Cardiac muscle cell (in vitro differentiated cells and primary cell): ENCODE data around the gene RNASE11. TPM values are rescaled to one million over a fixed set of nuclear protein-coding genes. Genes with fewer than 3 reads are reported as not detected.

Source experiments
- DNase-seq, 2 donors: peaks; one replicate each; pipeline versions ENCODE4 v3.0.0 to v3.0.0-alpha.2; 2010 to 2017; ENCODE audit warnings: low read depth in 1 of 2, low spot score in 1 of 2
- H3K27ac ChIP-seq: fragments of 200-600 bp; sonication (generic); 2 replicates; pipeline ENCODE4 v1.5.1; 2016
- H3K27me3 ChIP-seq: fragments of 200-600 bp; sonication (generic); 2 replicates; pipeline ENCODE4 v1.6.0; 2016; ENCODE audit warnings: control low read depth
- H3K36me3 ChIP-seq: fragments of 200-600 bp; sonication (generic); 2 replicates; pipeline ENCODE4 v1.5.1; 2016; ENCODE audit warnings: control low read depth
- H3K4me1 ChIP-seq: fragments of 200-600 bp; sonication (generic); 2 replicates; pipeline ENCODE4 v1.8.1; 2017; ENCODE audit warnings: low read depth, mild to moderate bottlenecking, mixed run types
- H3K4me3 ChIP-seq: fragments of 200-600 bp; sonication (generic); 2 replicates; pipeline ENCODE4 v1.5.1; 2016; ENCODE audit warnings: mild to moderate bottlenecking
- H3K9me3 ChIP-seq: fragments of 200-600 bp; sonication (generic); 2 replicates; pipeline ENCODE4 v1.5.1; 2017; ENCODE audit warnings: low read depth, mild to moderate bottlenecking, control low read depth
- CTCF ChIP-seq: IDR thresholded peaks from 2 replicates; pipeline ENCODE4 v1.5.1; 2012; ENCODE audit warnings: low read depth, mild to moderate bottlenecking, low read length
- polyA plus RNA-seq: library from polyadenylated mRNA; unstranded; fragments of >200 nt; fragmentation: Nextera tagmentation; extraction: Ambion mirVana; gene quantifications from 2 replicates; pipeline ENCODE4 v1.2.1, GENCODE V29; 2016
- total RNA-seq: library from RNA; depleted of rRNA; stranded (reverse); fragments of >200 nt; gene quantifications from 2 replicates; pipeline ENCODE4 v1.2.3, GENCODE V29; 2016

RNASE11 gene
- total and polyA plus RNA-seq, 2 experiments from 2014 or later, result not detected

- H3K4me1 ChIP-seq, result no peaks in the 10 kb centered on the region
- H3K27ac ChIP-seq, result no peak overlapping the region
- no peaks in the 10 kb centered on the region for H3K27me3 ChIP-seq
- no peak for TF ChIP-seq CTCF
- no peak overlapping the region for H3K4me3 ChIP-seq
- no peaks in the 10 kb centered on the region for H3K36me3 ChIP-seq
- DNase-seq, result no peak
- H3K9me3 ChIP-seq, result no peaks in the 10 kb centered on the region
Observed at GRCh38 chr14:20550926-20551325, 36.9 kb downstream of the RNASE11 start.

GRCh38 chr14:20548414-20549158 is 39.2 kb downstream of the RNASE11 start:
- no peak for TF ChIP-seq CTCF

GRCh38 chr14:20546877-20547276 is 40.9 kb downstream of the RNASE11 start:
- Histone ChIP-seq H3K36me3 (no peaks in the 10 kb centered on the region), H3K4me3 (no peak overlapping the region), H3K9me3 (no peaks in the 10 kb centered on the region), H3K27ac (no peak overlapping the region), H3K4me1 (no peaks in the 10 kb centered on the region), H3K27me3 (no peaks in the 10 kb centered on the region)
- no peak for DNase-seq
- no peak for TF ChIP-seq CTCF

More at GRCh38 chr14:20548414-20549158, 39.2 kb downstream of the RNASE11 start:
- H3K4me1 ChIP-seq, result no peaks in the 10 kb centered on the region
- no peak overlapping the region for H3K27ac ChIP-seq
- no peaks in the 10 kb centered on the region for H3K36me3 ChIP-seq
- H3K27me3 ChIP-seq, result no peaks in the 10 kb centered on the region
- DNase-seq, result no peak
- no peak overlapping the region for H3K4me3 ChIP-seq
- H3K9me3 ChIP-seq, result no peaks in the 10 kb centered on the region

GRCh38 chr14:20539906-20540305 is 47.9 kb downstream of the RNASE11 start:
- Histone ChIP-seq H3K36me3 (no peaks in the 10 kb centered on the region), H3K4me3 (no peak overlapping the region), H3K27ac (no peak overlapping the region), H3K4me1 (no peaks in the 10 kb centered on the region), H3K9me3 (no peaks in the 10 kb centered on the region), H3K27me3 (no peaks in the 10 kb centered on the region)
- no peak for DNase-seq
- no peak for TF ChIP-seq CTCF

Other genes with a start within 250 kb of the RNASE11 start
- gene PARP2, start 244.4 kb downstream of the RNASE11 start, total RNA-seq, result 20.0 and 27.0 TPM in 2 replicates
- gene PARP2, start 244.4 kb downstream of the RNASE11 start, polyA plus RNA-seq, result 61.1 and 97.9 TPM in 2 replicates
- gene TEP1, start 174.5 kb downstream of the RNASE11 start, total RNA-seq, result 8.2 and 8.5 TPM in 2 replicates
- gene TEP1, start 174.5 kb downstream of the RNASE11 start, polyA plus RNA-seq, result 4.3 and 5.1 TPM in 2 replicates
- 0.18 TPM in 1 of 2 replicates, not detected in the other for gene KLHL33, start 151.8 kb downstream of the RNASE11 start, total RNA-seq
- gene KLHL33, start 151.8 kb downstream of the RNASE11 start, polyA plus RNA-seq, result 0.04 TPM in 1 of 2 replicates, not detected in the other
- 47.9 and 82.0 TPM in 2 replicates for gene OSGEP, start 133.2 kb downstream of the RNASE11 start, total RNA-seq
- gene OSGEP, start 133.2 kb downstream of the RNASE11 start, polyA plus RNA-seq, result 42.7 and 51.7 TPM in 2 replicates
- gene APEX1, start 132.8 kb downstream of the RNASE11 start, total RNA-seq, result 111 and 358 TPM in 2 replicates
- 176 and 185 TPM in 2 replicates for gene APEX1, start 132.8 kb downstream of the RNASE11 start, polyA plus RNA-seq
- gene PIP4P1, start 126.6 kb downstream of the RNASE11 start, total RNA-seq, result 17.6 and 23.1 TPM in 2 replicates
- gene PIP4P1, start 126.6 kb downstream of the RNASE11 start, polyA plus RNA-seq, result 49.4 and 60.1 TPM in 2 replicates
- 15.6 and 20.7 TPM in 2 replicates for gene PNP, start 118.6 kb downstream of the RNASE11 start, total RNA-seq
- gene PNP, start 118.6 kb downstream of the RNASE11 start, polyA plus RNA-seq, result 15.7 and 22.2 TPM in 2 replicates
- gene RNASE10, start 82.5 kb downstream of the RNASE11 start, total RNA-seq, result not detected in 2 replicates
- 0.81 and 0.99 TPM in 2 replicates for gene RNASE10, start 82.5 kb downstream of the RNASE11 start, polyA plus RNA-seq
- not detected in 2 replicates for gene RNASE9, start 27.0 kb downstream of the RNASE11 start, total RNA-seq
- gene RNASE9, start 27.0 kb downstream of the RNASE11 start, polyA plus RNA-seq, result not detected in 2 replicates
- not detected in 2 replicates for gene RNASE12, start 3.4 kb upstream of the RNASE11 start, total RNA-seq
- not detected in 2 replicates for gene RNASE12, start 3.4 kb upstream of the RNASE11 start, polyA plus RNA-seq
- gene OR6S1, start 53.7 kb upstream of the RNASE11 start, total RNA-seq, result not detected in 2 replicates
- gene OR6S1, start 53.7 kb upstream of the RNASE11 start, polyA plus RNA-seq, result not detected in 2 replicates
- 9.1 and 9.6 TPM in 2 replicates for gene RNASE4, start 96.6 kb upstream of the RNASE11 start, total RNA-seq
- 7.2 and 12.4 TPM in 2 replicates for gene RNASE4, start 96.6 kb upstream of the RNASE11 start, polyA plus RNA-seq
- gene ANG, start 100.8 kb upstream of the RNASE11 start, total RNA-seq, result 0.83 and 3.8 TPM in 2 replicates
- 2.1 and 2.7 TPM in 2 replicates for gene ANG, start 100.8 kb upstream of the RNASE11 start, polyA plus RNA-seq
- not detected in 2 replicates for gene EDDM3A, start 157.9 kb upstream of the RNASE11 start, total RNA-seq
- gene EDDM3A, start 157.9 kb upstream of the RNASE11 start, polyA plus RNA-seq, result 0.15 and 0.25 TPM in 2 replicates
- gene EDDM3B, start 180.4 kb upstream of the RNASE11 start, total RNA-seq, result 1.8 TPM in 1 of 2 replicates, not detected in the other
- gene EDDM3B, start 180.4 kb upstream of the RNASE11 start, polyA plus RNA-seq, result 0.26 and 5.2 TPM in 2 replicates
- not detected in 2 replicates for gene RNASE6, start 193.3 kb upstream of the RNASE11 start, total RNA-seq
- 0.60 TPM in 1 of 2 replicates, not detected in the other for gene RNASE6, start 193.3 kb upstream of the RNASE11 start, polyA plus RNA-seq
- gene RNASE1, start 214.8 kb upstream of the RNASE11 start, total RNA-seq, result 1.3 and 3.6 TPM in 2 replicates
- gene RNASE1, start 214.8 kb upstream of the RNASE11 start, polyA plus RNA-seq, result 2.5 and 5.7 TPM in 2 replicates